Chondrocyte (in vitro differentiated cells): ENCODE results near the gene ARHGEF5. TPM values are rescaled to one million over a fixed set of nuclear protein-coding genes. Genes with fewer than 3 reads are reported as not detected.

ENCODE experiments used
- DNase-seq: peaks from one replicate; pipeline ENCODE4 v3.0.0; 2021; ENCODE audit warnings: mixed read lengths, low spot score
- H3K27ac Mint-ChIP-seq: one replicate; pipeline ENCODE4 v1.8.0; 2021; ENCODE audit warnings: mild to moderate bottlenecking, moderate library complexity, mixed read lengths; ENCODE audit not compliant: unreplicated experiment
- H3K27me3 Mint-ChIP-seq: 2 replicates; pipeline ENCODE4 v1.8.0; 2021; ENCODE audit warnings: low read depth, mixed read lengths
- H3K36me3 Mint-ChIP-seq: 2 replicates; pipeline ENCODE4 v1.8.0; 2021; ENCODE audit warnings: low read depth, mixed read lengths
- H3K4me1 Mint-ChIP-seq: 2 replicates; pipeline ENCODE4 v1.8.0; 2021; ENCODE audit warnings: low read depth, mild to moderate bottlenecking, mixed read lengths
- H3K4me3 Mint-ChIP-seq: one replicate; pipeline ENCODE4 v1.8.0; 2021; ENCODE audit warnings: mild to moderate bottlenecking, moderate library complexity, mixed read lengths; ENCODE audit not compliant: unreplicated experiment
- H3K9me3 Mint-ChIP-seq: 2 replicates; pipeline ENCODE4 v1.8.0; 2021; ENCODE audit warnings: low read depth, mixed read lengths
- CTCF ChIP-seq: fragments of 200-600 bp; sonication (generic); IDR thresholded peaks from 2 replicates; pipeline ENCODE4 v1.5.0; 2021; ENCODE audit warnings: antibody characterized with exemption, mild to moderate bottlenecking, moderate library complexity
- total RNA-seq: library from RNA; stranded (reverse); gene quantifications from 3 replicates; pipeline ENCODE4 v1.2.1, GENCODE V29; 2021

Gene ARHGEF5
- total RNA-seq, 1 donor from 2014 or later, result 7.2 TPM

GRCh38 chr7:144403649-144404061 lies 48.5 kb downstream of the ARHGEF5 start, which contains the start of gene NOBOX:
NOBOX (minus strand) TSS chr7:144403693.
- no peak for TF ChIP-seq CTCF
- Mint-ChIP-seq H3K4me1 (no peaks in the 10 kb centered on the region), H3K36me3 (no peaks in the 10 kb centered on the region), H3K27ac (no peak within 1 kb of the TSS), H3K9me3 (no peaks in the 10 kb centered on the region), H3K4me3 (no peak within 1 kb of the TSS), H3K27me3 (peaks cover 19% of the 10 kb centered on the region)
- no peak for DNase-seq

- no peak overlapping the region for H3K4me3 Mint-ChIP-seq
- DNase-seq, result no peak
- H3K27me3 Mint-ChIP-seq, result peaks cover 25% of the 10 kb centered on the region
- H3K36me3 Mint-ChIP-seq, result no peaks in the 10 kb centered on the region
- H3K9me3 Mint-ChIP-seq, result no peaks in the 10 kb centered on the region
- no peak for TF ChIP-seq CTCF
- no peak overlapping the region for H3K27ac Mint-ChIP-seq
- no peaks in the 10 kb centered on the region for H3K4me1 Mint-ChIP-seq
Observed at GRCh38 chr7:144404946-144405345, 49.7 kb downstream of the ARHGEF5 start.

- H3K27me3 Mint-ChIP-seq, result peaks cover 22% of the 10 kb centered on the region
- H3K36me3 Mint-ChIP-seq, result no peaks in the 10 kb centered on the region
- DNase-seq, result no peak
- no peaks in the 10 kb centered on the region for H3K4me1 Mint-ChIP-seq
- no peak overlapping the region for H3K27ac Mint-ChIP-seq
- H3K4me3 Mint-ChIP-seq, result no peak overlapping the region
- no peak for TF ChIP-seq CTCF
- H3K9me3 Mint-ChIP-seq, result no peaks in the 10 kb centered on the region
Observed at GRCh38 chr7:144407266-144407931, 52.2 kb downstream of the ARHGEF5 start.

GRCh38 chr7:144408121-144408520 lies 52.9 kb downstream of the ARHGEF5 start:
- Mint-ChIP-seq H3K4me3 (no peak overlapping the region), H3K27me3 (peaks cover 21% of the 10 kb centered on the region), H3K9me3 (no peaks in the 10 kb centered on the region), H3K36me3 (no peaks in the 10 kb centered on the region), H3K4me1 (no peaks in the 10 kb centered on the region), H3K27ac (no peak overlapping the region)
- no peak for DNase-seq
- no peak for TF ChIP-seq CTCF

GRCh38 chr7:144410441-144410840 lies 55.2 kb downstream of the ARHGEF5 start:
- Mint-ChIP-seq H3K4me3 (no peak overlapping the region), H3K27ac (no peak overlapping the region), H3K4me1 (no peaks in the 10 kb centered on the region), H3K9me3 (no peaks in the 10 kb centered on the region), H3K36me3 (no peaks in the 10 kb centered on the region), H3K27me3 (peaks cover 36% of the 10 kb centered on the region)
- no peak for DNase-seq
- TF ChIP-seq CTCF, result no peak
